Astrocyte of the spinal cord (primary cell): ENCODE results near the gene PRDM5.

Source experiments
- DNase-seq: peaks from one replicate; pipeline ENCODE4 v3.0.0; 2011; ENCODE audit warnings: low read depth, low spot score
- H3K4me3 ChIP-seq: 2 replicates; pipeline ENCODE4 v1.5.1; 2011; ENCODE audit warnings: low read depth, mild to moderate bottlenecking, low read length, moderate library complexity
- CTCF ChIP-seq: IDR thresholded peaks from 2 replicates; pipeline ENCODE4 v1.5.1; 2012; ENCODE audit warnings: low read depth, mild to moderate bottlenecking, low read length, inconsistent platforms
- in situ Hi-C: cut with HindIII; loops from 2 replicates; pipeline ENCODE4 v1.10.0; 2017; ENCODE audit warnings: low sequenced_read_pairs

PRDM5 gene

GRCh38 chr4:120895554-120895953 lies 27.0 kb downstream of the PRDM5 start:
- no peak for TF ChIP-seq CTCF
- no peak overlapping the region for H3K4me3 ChIP-seq
- no peak for DNase-seq
- in situ Hi-C loops = no loop called here

GRCh38 chr4:120893314-120893713 lies 29.2 kb downstream of the PRDM5 start:
- DNase-seq = no peak
- H3K4me3 ChIP-seq = no peak overlapping the region
- TF ChIP-seq CTCF = no peak
- in situ Hi-C loops = no loop called here

- DNase-seq = no peak
- no peak for TF ChIP-seq CTCF
- in situ Hi-C loops = no loop called here
- H3K4me3 ChIP-seq = no peak overlapping the region
Observed at GRCh38 chr4:120886191-120886590, 36.3 kb downstream of the PRDM5 start.

GRCh38 chr4:120881846-120882245 lies 40.7 kb downstream of the PRDM5 start:
- DNase-seq = no peak
- H3K4me3 ChIP-seq = no peak overlapping the region
- TF ChIP-seq CTCF = no peak
- in situ Hi-C loops = no loop called here

GRCh38 chr4:120881351-120881750 lies 41.2 kb downstream of the PRDM5 start:
- in situ Hi-C loops = no loop called here
- no peak for DNase-seq
- H3K4me3 ChIP-seq = no peak overlapping the region
- TF ChIP-seq CTCF = no peak

GRCh38 chr4:120877021-120877420 lies 45.5 kb downstream of the PRDM5 start:
- H3K4me3 ChIP-seq = no peak overlapping the region
- no peak for TF ChIP-seq CTCF
- no peak for DNase-seq
- in situ Hi-C loops = no loop called here
